Naive B cell (primary cell): Measurements from ENCODE around the gene PREX1. TPM values are rescaled to one million over a fixed set of nuclear protein-coding genes. Genes with fewer than 3 reads are reported as not detected.
"Not testable (repeated sequence)": the region's sequence is repeated elsewhere in the genome, so short reads cannot be mapped to it uniquely, and the experiment has no call there.

ENCODE experiments used
- ATAC-seq, 2 donors: fragments of 150-1000 bp; cut with Tn5 transposase; 2 replicates each; pipeline ENCODE4 v1.10.0; 2021; ENCODE audit warnings: low read depth in 2 of 2, mild to moderate bottlenecking in 2 of 2, moderate library complexity in 2 of 2
- DNase-seq: peaks from one replicate; pipeline ENCODE4 v3.0.0; 2022
- H3K27ac Mint-ChIP-seq, 6 donors: one replicate each; pipeline ENCODE4 v1.8.0; 2020 to 2022; ENCODE audit warnings: mild to moderate bottlenecking in 6 of 6, mixed read lengths in 6 of 6, moderate library complexity in 5 of 6, inconsistent platforms in 2 of 6
- H3K27me3 Mint-ChIP-seq, 3 donors: one replicate each; pipeline ENCODE4 v1.8.0; 2021 to 2022; ENCODE audit warnings: mixed read lengths in 3 of 3, mild to moderate bottlenecking in 1 of 3
- H3K36me3 Mint-ChIP-seq, 2 donors: one replicate each; pipeline ENCODE4 v1.8.0; 2020 to 2022; ENCODE audit warnings: mixed read lengths in 2 of 2, inconsistent platforms in 1 of 2, mild to moderate bottlenecking in 1 of 2
- H3K4me1 Mint-ChIP-seq, 3 donors: one replicate each; pipeline ENCODE4 v1.8.0; 2020 to 2022; ENCODE audit warnings: mixed read lengths in 3 of 3, inconsistent platforms in 1 of 3, mild to moderate bottlenecking in 1 of 3, moderate library complexity in 1 of 3
- H3K4me3 Mint-ChIP-seq, 8 donors: one replicate each; pipeline ENCODE4 v1.8.0; 2020 to 2022; ENCODE audit warnings: mild to moderate bottlenecking in 8 of 8, mixed read lengths in 8 of 8, moderate library complexity in 8 of 8, inconsistent platforms in 2 of 8
- H3K9me3 Mint-ChIP-seq, 7 donors: one replicate each; pipeline ENCODE4 v1.8.0; 2020 to 2022; ENCODE audit warnings: mixed read lengths in 7 of 7, mild to moderate bottlenecking in 5 of 7, inconsistent platforms in 2 of 7, moderate library complexity in 1 of 7
- polyA plus RNA-seq, 6 donors: library from polyadenylated mRNA; unstranded; fragments of 300-500 nt; fragmentation: Illumina TruSeq; gene quantifications; one replicate each; pipeline ENCODE4 v1.2.3, GENCODE V29; 2021; ENCODE audit warnings: low read depth in 6 of 6

Gene PREX1
- polyA plus RNA-seq, 6 donors from 2014 or later = 13.3 to 37.5 (median 17.1) TPM

DNA sequence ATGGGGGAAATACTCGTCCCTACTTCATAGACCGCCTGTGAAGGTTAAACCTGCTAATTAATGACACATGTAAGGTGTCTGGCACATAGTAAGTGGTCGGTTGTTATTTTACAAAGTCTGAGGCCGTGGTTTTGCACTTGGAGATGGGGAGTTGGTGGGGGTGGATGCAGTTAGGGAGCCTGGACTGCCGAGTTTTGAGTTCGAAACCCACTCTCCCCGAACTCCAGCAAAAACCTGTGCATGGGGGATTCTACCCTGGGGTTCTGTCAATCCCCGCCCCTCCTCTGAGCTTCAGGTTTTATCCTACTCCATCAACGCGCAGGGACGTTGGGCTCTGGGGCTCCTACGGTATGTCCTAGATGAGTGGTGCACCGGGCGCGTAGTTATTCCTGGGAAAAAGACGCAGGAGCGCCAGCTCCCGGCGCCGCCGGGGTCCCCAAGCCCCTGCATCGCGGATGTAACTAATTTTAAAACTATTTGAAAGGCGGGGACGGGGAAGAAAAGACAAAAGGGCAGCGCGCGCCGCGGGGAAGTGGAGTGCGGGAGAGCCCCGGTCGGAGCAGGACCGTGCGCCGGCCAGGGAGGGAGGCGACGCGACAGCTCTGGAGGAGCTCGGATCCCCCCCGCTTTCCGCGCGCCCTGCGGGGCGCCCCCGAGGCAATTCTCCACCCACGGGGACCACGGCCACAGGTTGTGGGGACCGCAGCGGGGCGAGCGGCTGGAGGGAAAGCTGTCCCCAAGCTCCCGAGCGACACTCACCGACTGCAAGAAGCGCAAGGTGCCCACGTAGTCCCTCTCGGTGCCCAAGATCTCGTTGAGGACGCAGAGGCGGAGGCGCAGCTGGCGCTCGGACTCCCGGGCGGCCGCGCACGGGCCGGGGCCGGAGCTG, 672 bp downstream of the PREX1 start:
- H3K27me3 Mint-ChIP-seq = no peaks in the 10 kb centered on the region
- peaks cover 34 to 75% (median 59%) of the 10 kb centered on the region in 3 donors for H3K4me1 Mint-ChIP-seq
- H3K27ac Mint-ChIP-seq = peak overlapping the region; percentile 81 to 97 (median 90)
- DNase-seq (peak; percentile 31), ATAC-seq (peak; percentile 21 to 22)
- H3K9me3 Mint-ChIP-seq = no peaks in the 10 kb centered on the region
- H3K4me3 Mint-ChIP-seq = peak overlapping the region; percentile 95 to 99 (median 98)
- H3K36me3 Mint-ChIP-seq = no peaks in the 10 kb centered on the region

DNA sequence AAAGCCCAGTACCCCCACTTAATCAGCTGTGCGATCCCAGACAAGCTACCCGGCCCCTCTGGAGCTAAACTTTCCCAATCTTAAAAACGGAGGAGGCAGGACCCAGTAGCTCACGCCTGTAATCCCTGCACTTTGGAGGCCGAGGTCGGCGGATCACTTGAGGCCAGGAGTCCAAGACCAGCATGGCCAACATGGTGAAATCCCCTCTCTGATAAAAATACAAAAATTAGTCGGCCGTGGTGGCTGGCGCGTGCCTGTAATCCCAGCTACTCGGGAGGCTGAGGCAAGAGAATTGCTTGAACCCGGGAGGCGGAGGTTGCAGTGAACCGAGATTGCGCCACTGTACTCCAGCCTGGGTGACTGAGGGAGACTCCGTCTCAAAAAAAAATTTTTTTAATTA, 1.3 kb downstream of the PREX1 start:
- not testable (repeated sequence) for ATAC-seq, DNase-seq, H3K9me3 Mint-ChIP-seq, H3K36me3 Mint-ChIP-seq, H3K27me3 Mint-ChIP-seq
- H3K4me1 Mint-ChIP-seq = peaks cover 28 to 75% (median 60%) of the 10 kb centered on the region in 3 donors
- H3K4me3 Mint-ChIP-seq = peak overlapping the region; percentile 95 to 99 (median 98)
- H3K27ac Mint-ChIP-seq = peak overlapping the region; percentile 86 to 95 (median 90)

DNA sequence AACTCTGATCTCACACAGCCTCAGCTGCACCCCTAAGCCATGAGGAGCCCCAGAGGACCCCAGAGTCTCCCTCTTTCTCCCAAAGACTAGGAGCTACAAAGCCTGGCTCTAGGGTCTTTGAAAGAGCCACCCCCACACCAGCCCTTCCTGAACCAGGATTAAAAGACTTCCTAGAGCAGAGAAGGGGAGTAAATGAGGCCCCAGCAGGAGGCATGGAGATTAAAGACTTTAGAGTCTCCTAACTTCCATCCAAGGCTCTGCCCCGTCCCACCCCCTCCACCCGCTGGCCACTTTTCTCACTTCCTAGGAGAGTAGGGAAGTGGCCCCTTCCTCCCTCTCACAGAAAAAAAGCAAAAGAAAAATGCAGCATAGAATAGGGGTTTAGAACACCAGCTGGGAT, 1.7 kb downstream of the PREX1 start:
- peaks cover 23 to 75% (median 60%) of the 10 kb centered on the region in 3 donors for H3K4me1 Mint-ChIP-seq
- DNase-seq (no peak), ATAC-seq (no peak)
- H3K36me3 Mint-ChIP-seq = no peaks in the 10 kb centered on the region
- H3K4me3 Mint-ChIP-seq = peak overlapping the region; percentile 95 to 99 (median 98)
- H3K27me3 Mint-ChIP-seq = no peaks in the 10 kb centered on the region
- peak overlapping the region; percentile 86 to 95 (median 90) for H3K27ac Mint-ChIP-seq
- H3K9me3 Mint-ChIP-seq = no peaks in the 10 kb centered on the region

DNA sequence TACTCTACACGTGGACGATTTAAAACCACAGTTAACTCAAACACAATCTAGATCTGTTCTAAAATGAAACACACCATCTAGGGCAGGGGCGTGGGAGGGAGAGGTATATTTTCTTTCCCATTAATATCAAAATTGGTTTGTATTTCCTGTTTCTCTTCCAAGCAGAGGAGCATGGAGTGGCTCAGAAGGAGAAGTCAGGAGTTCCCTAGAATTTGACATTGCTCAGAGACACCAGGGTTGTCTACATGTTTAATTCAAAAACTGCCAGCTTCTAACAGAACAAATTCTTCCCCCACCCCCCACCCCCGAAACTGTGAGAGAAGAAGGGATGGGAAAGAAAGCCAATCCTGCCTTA, 2.3 kb downstream of the PREX1 start:
- peak overlapping the region; percentile 95 to 99 (median 98) for H3K4me3 Mint-ChIP-seq

DNA sequence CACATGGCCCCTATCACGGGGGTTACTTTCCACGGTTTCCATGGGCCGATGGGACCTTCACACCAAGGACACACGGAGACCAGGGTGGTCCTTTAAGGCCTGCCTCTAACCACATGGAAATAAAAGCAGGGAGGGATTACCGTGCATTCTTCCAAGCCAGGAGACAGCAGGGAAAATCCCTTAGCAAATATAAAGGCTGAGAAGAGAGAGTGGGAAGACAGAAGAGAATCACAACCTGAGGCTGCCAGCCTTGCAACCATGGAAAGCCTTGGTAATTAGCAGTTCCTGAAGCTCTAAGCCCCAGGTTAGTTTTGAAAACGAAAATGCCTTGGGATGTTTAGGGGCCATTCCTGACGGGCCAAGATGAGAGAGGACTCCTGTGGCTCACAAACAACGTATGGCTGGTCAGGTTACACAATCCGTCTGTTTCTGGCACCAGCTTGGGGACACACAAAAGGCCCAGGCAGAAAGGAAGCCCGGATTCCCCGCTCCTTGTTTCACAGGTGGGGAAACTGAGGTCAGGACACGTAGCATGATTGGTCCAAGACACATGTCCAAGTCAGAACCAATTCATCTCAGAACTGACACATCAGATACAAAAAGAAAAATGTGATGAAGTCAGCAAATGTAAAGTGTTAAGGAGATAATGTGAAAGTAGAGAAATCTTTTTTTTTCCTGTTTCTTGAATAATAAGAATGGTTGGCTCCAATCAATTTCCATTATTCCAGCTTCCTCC, 2.8 kb downstream of the PREX1 start:
- H3K27ac Mint-ChIP-seq = peak overlapping the region; percentile 15 to 96 (median 78)
- no peaks in the 10 kb centered on the region for H3K9me3 Mint-ChIP-seq
- H3K27me3 Mint-ChIP-seq = no peaks in the 10 kb centered on the region
- peaks cover 17 to 83% (median 62%) of the 10 kb centered on the region in 3 donors for H3K4me1 Mint-ChIP-seq
- peak overlapping the region; percentile 10 to 99 (median 98) for H3K4me3 Mint-ChIP-seq
- DNase-seq (no peak), ATAC-seq (no peak)
- H3K36me3 Mint-ChIP-seq = no peaks in the 10 kb centered on the region

More for the DNA sequence above, 2.3 kb downstream of the PREX1 start:
- ATAC-seq (no peak), DNase-seq (no peak)
- Mint-ChIP-seq H3K4me1 (peaks cover 21 to 78% (median 59%) of the 10 kb centered on the region in 3 donors), H3K9me3 (no peaks in the 10 kb centered on the region), H3K36me3 (no peaks in the 10 kb centered on the region), H3K27me3 (no peaks in the 10 kb centered on the region), H3K27ac (peak overlapping the region in 5 of 6 donors; percentile 75 to 96 (median 92))

DNA sequence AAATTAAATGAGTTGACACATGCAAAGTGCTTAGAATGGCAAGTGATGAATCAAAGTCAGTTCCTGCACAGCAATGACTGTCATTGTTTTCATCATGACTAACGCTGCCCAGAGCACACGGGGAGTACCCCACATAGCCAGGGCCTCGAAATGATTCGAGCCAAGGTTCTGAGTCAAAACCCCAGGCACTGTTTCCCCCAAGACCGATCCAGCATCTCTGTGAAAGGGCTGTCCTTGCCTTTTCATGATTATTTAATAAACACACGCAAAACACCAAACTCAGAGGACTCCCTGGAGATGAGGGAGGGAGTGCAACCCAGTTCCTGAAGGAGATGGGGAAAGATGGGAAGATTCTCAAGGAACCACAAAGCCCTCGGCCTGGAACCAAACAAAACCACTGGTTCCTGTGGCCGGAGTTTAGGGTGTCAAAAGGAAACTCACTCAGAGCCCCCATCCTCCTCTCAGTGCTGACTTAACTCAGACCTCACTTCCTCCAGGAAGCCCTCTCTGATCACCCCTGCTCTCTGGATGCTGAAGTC, 3.8 kb downstream of the PREX1 start:
- Mint-ChIP-seq H3K4me1 (peaks cover 10 to 83% (median 71%) of the 10 kb centered on the region in 3 donors), H3K27me3 (no peaks in the 10 kb centered on the region), H3K4me3 (peak overlapping the region; percentile 84 to 99 (median 96)), H3K9me3 (no peaks in the 10 kb centered on the region), H3K36me3 (no peaks in the 10 kb centered on the region), H3K27ac (peak overlapping the region; percentile 76 to 96 (median 88))
- ATAC-seq (peak in 1 of 2 donors; percentile 5), DNase-seq (no peak)

DNA sequence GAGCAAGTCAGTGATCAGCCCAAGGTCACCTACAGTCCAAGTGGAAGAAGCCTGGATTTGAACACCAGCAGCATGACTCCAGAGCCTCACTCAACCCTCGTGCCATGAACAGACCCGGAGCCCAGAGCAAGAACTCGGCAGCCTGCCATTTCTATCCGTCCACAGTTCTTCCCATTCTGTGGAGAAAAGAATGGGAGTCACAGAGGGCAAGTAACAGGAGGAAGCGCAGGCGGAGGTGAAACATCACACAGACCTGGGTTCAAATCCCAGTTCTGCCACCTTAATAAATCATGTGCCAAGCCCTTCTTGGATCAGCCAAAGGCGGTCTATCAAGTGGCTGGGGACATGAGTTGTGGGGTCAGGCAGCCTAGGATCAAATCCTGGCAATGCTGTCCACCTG, 4.3 kb downstream of the PREX1 start:
- no peaks in the 10 kb centered on the region for H3K27me3 Mint-ChIP-seq
- H3K4me1 Mint-ChIP-seq = peaks cover 5 to 83% (median 70%) of the 10 kb centered on the region in 3 donors
- H3K4me3 Mint-ChIP-seq = peak overlapping the region; percentile 91 to 99 (median 96)
- no peaks in the 10 kb centered on the region for H3K9me3 Mint-ChIP-seq
- no peak for DNase-seq
- ATAC-seq = no peak
- peak overlapping the region; percentile 56 to 96 (median 87) for H3K27ac Mint-ChIP-seq
- H3K36me3 Mint-ChIP-seq = no peaks in the 10 kb centered on the region

DNA sequence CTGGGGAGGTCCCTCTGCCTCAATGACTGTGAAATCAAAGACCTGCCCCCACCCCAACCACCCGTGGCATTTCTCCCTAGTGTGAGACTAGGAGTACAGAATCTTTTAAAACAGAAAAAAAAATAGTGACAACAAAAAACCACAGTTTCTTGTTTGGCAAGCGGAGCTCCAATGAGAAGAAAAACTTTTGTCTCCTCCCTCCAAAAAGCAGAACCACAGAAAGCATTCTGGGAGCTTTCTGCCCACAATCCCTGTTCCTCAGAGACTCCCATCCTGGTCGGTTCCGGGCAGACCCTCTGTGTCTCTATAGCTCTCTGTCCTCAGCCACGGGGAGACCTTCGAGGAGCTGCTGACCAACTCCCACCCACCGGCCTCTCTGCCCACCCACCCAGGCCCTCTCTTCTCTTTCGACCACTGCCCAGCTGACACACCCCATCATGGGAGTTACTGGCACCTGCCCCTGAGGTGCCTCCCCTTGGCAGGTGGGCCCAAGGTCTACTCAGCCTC, 4.9 kb downstream of the PREX1 start:
- Mint-ChIP-seq H3K4me3 (peak overlapping the region; percentile 91 to 99 (median 96)), H3K27me3 (no peaks in the 10 kb centered on the region), H3K36me3 (no peaks in the 10 kb centered on the region), H3K27ac (peak overlapping the region; percentile 56 to 96 (median 87)), H3K9me3 (no peaks in the 10 kb centered on the region), H3K4me1 (peaks cover 5 to 87% (median 74%) of the 10 kb centered on the region in 3 donors)
- no peak for ATAC-seq
- DNase-seq = peak; percentile 35

DNA sequence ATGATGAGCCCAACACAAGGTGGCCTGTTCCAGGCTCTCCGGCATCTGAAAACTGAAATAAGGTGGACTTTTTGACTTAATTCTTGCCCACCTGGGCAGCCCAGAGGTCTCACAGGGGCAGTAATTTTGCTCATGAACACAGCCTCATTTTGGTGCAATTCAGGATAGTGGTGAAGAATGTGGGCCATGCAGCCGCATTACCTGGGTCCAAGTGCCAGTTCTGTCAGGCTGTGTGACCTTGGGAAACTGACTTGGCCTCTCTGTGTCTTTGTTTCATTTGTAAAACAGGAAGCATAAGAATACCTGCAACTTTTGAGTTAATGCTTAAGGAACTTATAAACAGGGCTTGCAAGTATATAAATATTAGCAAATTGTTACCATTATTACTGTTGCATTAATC, 5.6 kb downstream of the PREX1 start:
- peaks cover 5 to 95% (median 81%) of the 10 kb centered on the region in 3 donors for H3K4me1 Mint-ChIP-seq
- peak overlapping the region; percentile 72 to 99 (median 93) for H3K4me3 Mint-ChIP-seq
- H3K36me3 Mint-ChIP-seq = no peaks in the 10 kb centered on the region
- H3K27me3 Mint-ChIP-seq = no peaks in the 10 kb centered on the region
- ATAC-seq (no peak), DNase-seq (no peak)
- H3K9me3 Mint-ChIP-seq = no peaks in the 10 kb centered on the region
- peak overlapping the region in 5 of 6 donors; percentile 57 to 96 (median 82) for H3K27ac Mint-ChIP-seq

DNA sequence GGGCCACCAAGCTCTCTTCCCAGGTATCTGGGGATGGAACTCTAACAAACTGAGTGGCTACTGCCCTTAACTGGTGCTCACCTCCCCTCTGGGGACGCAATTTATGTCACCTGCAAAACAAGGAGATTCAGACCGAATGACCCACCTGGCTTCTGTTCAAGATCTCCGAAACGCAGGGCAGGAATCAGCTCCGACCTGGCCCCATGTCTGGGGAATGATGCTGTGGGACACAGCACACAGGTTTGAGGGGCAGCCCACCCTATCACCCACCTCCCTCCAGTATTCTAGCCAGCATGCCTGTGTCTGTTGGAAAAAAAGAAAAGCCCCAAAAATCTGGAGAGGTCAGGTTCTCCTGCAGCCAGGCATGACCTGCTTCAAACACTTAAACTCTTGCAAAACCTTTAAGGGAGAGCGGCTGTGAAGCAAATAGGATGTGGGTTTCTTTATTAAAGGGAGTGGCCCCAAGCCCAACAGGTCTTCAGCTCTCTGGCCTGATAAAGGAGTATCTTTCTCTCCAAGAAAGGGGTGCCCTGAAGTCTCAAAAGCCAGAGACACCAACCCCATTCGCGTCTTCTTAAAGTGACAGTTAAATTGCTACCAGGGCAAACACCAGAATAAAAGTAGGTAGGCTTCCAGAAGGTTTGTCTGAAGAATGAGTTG, 6.4 kb downstream of the PREX1 start:
- Mint-ChIP-seq H3K4me3 (peak overlapping the region; percentile 72 to 99 (median 93)), H3K27me3 (no peaks in the 10 kb centered on the region), H3K9me3 (no peaks in the 10 kb centered on the region), H3K36me3 (no peaks in the 10 kb centered on the region), H3K4me1 (peaks cover 0 to 98% (median 88%) of the 10 kb centered on the region in 3 donors), H3K27ac (peak overlapping the region in 5 of 6 donors; percentile 57 to 96 (median 84))
- ATAC-seq = peak; percentile 11 to 13
- no peak for DNase-seq

DNA sequence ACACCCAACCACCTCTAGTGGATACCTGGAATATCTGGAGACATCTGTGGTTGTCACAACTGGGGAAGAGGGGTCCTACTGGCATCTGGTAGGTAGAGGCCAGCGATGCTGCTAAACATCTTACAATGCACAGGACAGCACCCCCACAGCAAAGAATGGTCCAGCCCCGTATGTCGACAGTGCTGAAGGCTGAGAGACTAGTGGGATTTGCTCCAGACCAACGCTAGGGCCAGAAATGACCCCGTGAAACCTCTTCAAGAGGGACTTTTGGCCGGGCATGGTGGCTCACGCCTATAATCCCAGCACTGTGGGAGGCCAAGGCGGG, 7.2 kb downstream of the PREX1 start:
- ATAC-seq (no peak), DNase-seq (no peak)
- H3K27me3 Mint-ChIP-seq = no peaks in the 10 kb centered on the region
- H3K9me3 Mint-ChIP-seq = no peaks in the 10 kb centered on the region
- H3K4me1 Mint-ChIP-seq = peaks cover 0 to 93% (median 88%) of the 10 kb centered on the region in 3 donors
- peak overlapping the region in 5 of 6 donors; percentile 93 to 97 (median 94) for H3K27ac Mint-ChIP-seq
- peak overlapping the region; percentile 67 to 97 (median 91) for H3K4me3 Mint-ChIP-seq
- H3K36me3 Mint-ChIP-seq = no peaks in the 10 kb centered on the region

DNA sequence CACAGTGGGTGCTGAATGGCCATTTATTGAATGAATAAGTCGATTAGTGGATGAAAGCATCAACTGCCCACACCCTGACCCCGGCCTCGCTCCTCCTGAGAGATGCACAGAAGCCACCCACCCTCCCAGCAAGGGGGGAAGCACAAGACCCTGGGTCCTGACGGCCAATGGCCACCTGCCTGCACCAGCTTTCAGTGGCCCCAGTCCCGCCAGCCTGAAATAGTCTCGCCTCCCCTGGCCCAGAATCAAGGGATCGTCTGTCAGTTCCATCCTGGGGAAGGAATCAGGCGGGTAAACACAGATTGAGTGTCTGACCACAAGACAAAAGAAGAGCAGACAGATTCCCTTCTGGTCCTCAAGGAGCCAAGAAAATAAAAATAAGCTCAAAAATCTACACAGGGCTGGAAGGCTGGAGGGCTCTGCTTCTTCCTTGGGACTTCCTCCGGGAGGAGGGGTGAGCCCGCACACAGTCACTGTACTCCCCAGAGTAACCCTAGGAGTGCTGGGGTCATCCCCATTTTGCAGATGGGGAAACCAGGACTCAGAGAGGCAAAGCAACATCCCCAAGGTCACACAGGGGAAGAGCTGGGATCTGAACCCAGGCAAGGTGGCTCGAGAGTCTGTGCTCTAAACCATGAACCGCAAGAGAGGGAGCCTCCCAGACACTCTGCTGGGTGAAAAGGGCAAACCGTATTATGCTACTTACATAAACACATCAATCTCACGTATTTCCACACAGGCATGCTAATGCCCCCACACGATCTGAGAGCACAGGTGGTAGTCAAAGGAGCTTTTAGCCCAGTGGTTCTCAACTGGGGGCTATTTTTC, 7.8 kb downstream of the PREX1 start:
- Mint-ChIP-seq H3K9me3 (no peaks in the 10 kb centered on the region), H3K4me1 (peaks cover 0 to 87% (median 82%) of the 10 kb centered on the region in 3 donors), H3K36me3 (no peaks in the 10 kb centered on the region), H3K27me3 (no peaks in the 10 kb centered on the region), H3K4me3 (peak overlapping the region; percentile 70 to 97 (median 91)), H3K27ac (peak overlapping the region; percentile 68 to 97 (median 94))
- ATAC-seq (no peak), DNase-seq (no peak)
